Uterus (tissue), 2 donors: ENCODE measurements around the gene KRTAP10-2.

ENCODE experiments used
- CTCF ChIP-seq, 4 experiments: fragments of 200-600 bp in 2 of 4; fragments of 450-650 bp in 2 of 4; sonication (generic) in 2 of 4; IDR thresholded peaks; one replicate each; pipeline ENCODE4 v1.5.1; 2016 to 2019; ENCODE audit warnings: antibody characterized with exemption in 4 of 4, mild to moderate bottlenecking in 2 of 4, moderate library complexity in 1 of 4
- POLR2A ChIP-seq, 2 donors: fragments of 450-650 bp; IDR thresholded peaks; one replicate each; pipeline ENCODE4 v1.6.1; 2016; ENCODE audit warnings: antibody characterized with exemption in 2 of 2, mild to moderate bottlenecking in 1 of 2, moderate library complexity in 1 of 2

GRCh38 chr21:44579056-44579832, 27.9 kb upstream of the KRTAP10-2 start:
- TF ChIP-seq POLR2A (IDR thresholded peaks at IDR 0.05): no peak
- TF ChIP-seq CTCF (IDR thresholded peaks at IDR 0.05): no peak
